GM13977 (cell line): ENCODE measurements around the gene RABL6.
"Not testable (repeated sequence)": the region's sequence is repeated elsewhere in the genome, so short reads cannot be mapped to it uniquely, and the experiment has no call there.

Source experiments
- DNase-seq: peaks from one replicate; pipeline ENCODE4 v3.0.0; 2012; ENCODE audit warnings: low spot score
- CTCF ChIP-seq: IDR thresholded peaks from 2 replicates; pipeline ENCODE4 v1.5.1; 2012; ENCODE audit warnings: mild to moderate bottlenecking, control low read depth; ENCODE audit not compliant: insufficient read depth; ENCODE audit errors: extremely low read depth, missing control alignments
- in situ Hi-C: fragments of 300-500 bp; cut with MboI; formaldehyde crosslinking; loops from one replicate; pipeline ENCODE4 v1.12.0; 2022; ENCODE audit warnings: low sequenced_read_pairs, low pct_unique_long_range_greater_than_20kb, mixed read lengths, inconsistent platforms; ENCODE audit not compliant: unreplicated experiment

RABL6 gene

GRCh38 chr9:136867480-136867879, 59.7 kb downstream of the RABL6 start:
- in situ Hi-C loops, result no loop called here
- DNase-seq, result no peak
- TF ChIP-seq CTCF, result no peak

- in situ Hi-C loops, result no loop called here
- no peak for DNase-seq
- no peak for TF ChIP-seq CTCF
Observed at GRCh38 chr9:136867917-136868316, 60.2 kb downstream of the RABL6 start.

- TF ChIP-seq CTCF, result no peak
- no peak for DNase-seq
- in situ Hi-C loops, result no loop called here
Observed at GRCh38 chr9:136868644-136869043, 60.9 kb downstream of the RABL6 start.

- DNase-seq, in situ Hi-C loops: not testable (repeated sequence)
Observed at GRCh38 chr9:136869611-136870010, 61.9 kb downstream of the RABL6 start.

GRCh38 chr9:136875155-136875554, 67.4 kb downstream of the RABL6 start:
- no peak for DNase-seq
- TF ChIP-seq CTCF, result no peak
- in situ Hi-C loops, result no loop called here

- in situ Hi-C loops, result no loop called here
- TF ChIP-seq CTCF, result no peak
- DNase-seq, result no peak
Observed at GRCh38 chr9:136876476-136876875, 68.7 kb downstream of the RABL6 start.

- in situ Hi-C loops, result no loop called here
- TF ChIP-seq CTCF, result no peak
- peak; percentile 59 for DNase-seq
Observed at GRCh38 chr9:136880651-136881050, 72.9 kb downstream of the RABL6 start.
